ENCODE data around the gene ICOS.

DNA sequence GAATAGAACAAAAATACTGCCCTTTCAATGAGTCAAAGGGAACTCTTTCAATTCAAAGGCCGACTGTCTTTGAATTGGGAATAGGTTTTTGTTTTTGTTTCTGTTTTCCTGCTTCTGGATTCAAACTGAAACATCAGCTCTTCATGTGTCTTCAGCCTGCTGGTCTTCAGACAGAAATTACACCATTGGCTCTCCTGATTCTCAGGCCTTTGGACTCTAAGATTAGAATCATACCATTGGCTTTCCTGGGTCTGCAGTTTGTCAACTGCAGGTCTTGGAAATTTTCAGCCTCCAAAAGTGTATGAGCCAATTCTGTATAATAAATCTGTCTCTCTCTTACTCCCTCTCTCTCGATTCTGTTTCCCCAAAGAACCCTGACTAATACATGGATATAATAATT, 37.9 kb upstream of the ICOS start:
- TF ChIP-seq CTCF (conservative IDR thresholded peaks at IDR 0.05; ENCODE audit: low read length) (no peak), EZH2phosphoT487 (IDR thresholded peaks at IDR 0.05; ENCODE audit: borderline replicate concordance) (no peak)
